ENCODE measurements around the gene KRT76.

- TF ChIP-seq CTCF (IDR thresholded peaks at IDR 0.05) (no peak), POLR2A (IDR thresholded peaks at IDR 0.05) (no peak), POLR2AphosphoS5 (IDR thresholded peaks at IDR 0.05) (no peak), EP300 (IDR thresholded peaks at IDR 0.05) (no peak)
These were observed 23.2 kb upstream of the KRT76 start for GRCh38 chr12:52800259-52800917.

Measured in gastroesophageal sphincter (tissue), 3 donors.